ENCODE measurements around the gene TTC34. TPM values are rescaled to one million over a fixed set of nuclear protein-coding genes. Genes with fewer than 3 reads are reported as not detected.

TTC34 gene
- total RNA-seq, 1 experiment from 2014 or later: 0.92 TPM

- H3K36me3 Mint-ChIP-seq (ENCODE audit: insufficient read depth in 1 of 3, low read depth in 3 of 3): no peaks in the 10 kb centered on the region
- peak; percentile 25 for DNase-seq
These were observed 203.8 kb downstream of the TTC34 start for GRCh38 chr1:2597441-2598328.

More at GRCh38 chr1:2597441-2598328, 203.8 kb downstream of the TTC34 start:
- H3K4me1 ChIP-seq (ENCODE audit: insufficient read depth, low read length): no peaks in the 10 kb centered on the region
- no peak overlapping the region for H3K9ac ChIP-seq (ENCODE audit: extremely low read depth, insufficient read length, low read length)
- no peak overlapping the region for H3T11ph ChIP-seq (ENCODE audit: low read length)
- H3K27ac ChIP-seq (ENCODE audit: insufficient read length, low read depth, low read length): no peak overlapping the region
- no peak overlapping the region for H4K8ac ChIP-seq (replicated peaks; ENCODE audit: insufficient read length, low read depth, low read length)
- H3K23me2 ChIP-seq (ENCODE audit: insufficient read length, low read depth, low read length, poor library complexity, severe bottlenecking): no peaks in the 10 kb centered on the region
- H3K27ac Mint-ChIP-seq: no peak overlapping the region
- H4K5ac ChIP-seq (ENCODE audit: insufficient read length, low read depth, low read length): no peak overlapping the region
- H4K20me1 ChIP-seq (ENCODE audit: control insufficient read depth, insufficient read depth, insufficient read length): no peaks in the 10 kb centered on the region
- no peak overlapping the region for H3K56ac ChIP-seq (ENCODE audit: insufficient read length, low read depth, low read length)
- no CpG with 5 or more reads among the region's 34 CpGs for WGBS (ENCODE audit: extremely low coverage, insufficient read length, low lambda C conversion rate)
- H3K4ac ChIP-seq (ENCODE audit: low read depth, low read length): no peak overlapping the region
- no peak overlapping the region for H2BK15ac ChIP-seq (ENCODE audit: low read depth, low read length)
- H3K79me1 ChIP-seq (ENCODE audit: insufficient read depth, low read depth, low read length, poor library complexity, severe bottlenecking): no peaks in the 10 kb centered on the region
- H3K27me3 Mint-ChIP-seq (ENCODE audit: low read depth): peaks cover 24% of the 10 kb centered on the region
- TF ChIP-seq, protein P1, sequence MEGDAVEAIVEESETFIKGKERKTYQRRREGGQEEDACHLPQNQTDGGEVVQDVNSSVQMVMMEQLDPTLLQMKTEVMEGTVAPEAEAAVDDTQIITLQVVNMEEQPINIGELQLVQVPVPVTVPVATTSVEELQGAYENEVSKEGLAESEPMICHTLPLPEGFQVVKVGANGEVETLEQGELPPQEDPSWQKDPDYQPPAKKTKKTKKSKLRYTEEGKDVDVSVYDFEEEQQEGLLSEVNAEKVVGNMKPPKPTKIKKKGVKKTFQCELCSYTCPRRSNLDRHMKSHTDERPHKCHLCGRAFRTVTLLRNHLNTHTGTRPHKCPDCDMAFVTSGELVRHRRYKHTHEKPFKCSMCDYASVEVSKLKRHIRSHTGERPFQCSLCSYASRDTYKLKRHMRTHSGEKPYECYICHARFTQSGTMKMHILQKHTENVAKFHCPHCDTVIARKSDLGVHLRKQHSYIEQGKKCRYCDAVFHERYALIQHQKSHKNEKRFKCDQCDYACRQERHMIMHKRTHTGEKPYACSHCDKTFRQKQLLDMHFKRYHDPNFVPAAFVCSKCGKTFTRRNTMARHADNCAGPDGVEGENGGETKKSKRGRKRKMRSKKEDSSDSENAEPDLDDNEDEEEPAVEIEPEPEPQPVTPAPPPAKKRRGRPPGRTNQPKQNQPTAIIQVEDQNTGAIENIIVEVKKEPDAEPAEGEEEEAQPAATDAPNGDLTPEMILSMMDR (conservative IDR thresholded peaks at IDR 0.05): no peak
- H3K23ac ChIP-seq (ENCODE audit: insufficient read length, low read depth, low read length): no peak overlapping the region
- no peak overlapping the region for H2BK5ac ChIP-seq (ENCODE audit: insufficient read length, low read length)
- no peaks in the 10 kb centered on the region for H3K4me1 Mint-ChIP-seq
- peaks cover 3 to 9% of the 10 kb centered on the region in 2 experiments; a peak in 3 of 5 replicates for H3K9me3 Mint-ChIP-seq
- H3K14ac ChIP-seq (ENCODE audit: insufficient read depth, low read length): no peak overlapping the region
- no peak overlapping the region for H2BK12ac ChIP-seq (ENCODE audit: insufficient read length, low read depth, low read length)
- H4K91ac ChIP-seq (ENCODE audit: insufficient read length, low read depth, low read length): no peak overlapping the region
- H2AK5ac ChIP-seq (ENCODE audit: insufficient read length, low read length): no peak overlapping the region
- no peak overlapping the region for H3K4me3 Mint-ChIP-seq
- H3K79me2 ChIP-seq (ENCODE audit: insufficient read depth, low read length): no peaks in the 10 kb centered on the region
- H2BK120ac ChIP-seq (ENCODE audit: low read depth, low read length, poor library complexity, severe bottlenecking): no peak overlapping the region
- no peaks in the 10 kb centered on the region for H3K9me3 ChIP-seq (ENCODE audit: control insufficient read depth, low read depth, low read length)
- no peak overlapping the region for H3K4me2 ChIP-seq (ENCODE audit: insufficient read depth, insufficient read length, low read length)
- no peaks in the 10 kb centered on the region for H3K27me3 ChIP-seq (ENCODE audit: insufficient read depth, low read length)
- no peak overlapping the region for H2BK20ac ChIP-seq (ENCODE audit: low read depth, low read length, poor library complexity, severe bottlenecking)
- no peak overlapping the region for H3K18ac ChIP-seq (ENCODE audit: insufficient read length, low read depth, low read length)
- no peak overlapping the region for H2AFZ ChIP-seq (ENCODE audit: low read length)

All from H9 (cell line).